HEK293T (cell line): ENCODE measurements around the gene ARG2.

Experiments used
- CTCF ChIA-PET: fragments of 350-600 bp; formaldehyde crosslinking; extraction: SDS; loops from one replicate; lab custom pipeline; 2021; ENCODE audit warnings: antibody characterized with exemption, inconsistent platforms; lab: Yijun Ruan, JAX
- POLR2A ChIA-PET: fragments of 350-600 bp; formaldehyde crosslinking; extraction: SDS; loops from one replicate; lab custom pipeline; 2020; ENCODE audit warnings: antibody characterized with exemption, inconsistent platforms; lab: Yijun Ruan, JAX
- DNase-seq: peaks from one replicate; pipeline ENCODE4 v3.0.0; 2012; ENCODE audit warnings: mixed read lengths; ENCODE audit errors: extremely low spot score
- ARNT ChIP-seq: fragments of 450-650 bp; IDR thresholded peaks from 2 replicates; pipeline ENCODE4 v1.6.1; 2017; ENCODE audit warnings: mild to moderate bottlenecking
- BHLHE40 ChIP-seq: fragments of 450-650 bp; IDR thresholded peaks from 2 replicates; pipeline ENCODE4 v1.6.1; 2016; ENCODE audit warnings: mild to moderate bottlenecking, moderate library complexity, borderline replicate concordance
- CTBP1 ChIP-seq: fragments of 450-650 bp; IDR thresholded peaks from 2 replicates; pipeline ENCODE4 v1.6.1; 2016; ENCODE audit warnings: borderline replicate concordance
- ELF4 ChIP-seq: fragments of 450-650 bp; IDR thresholded peaks from 2 replicates; pipeline ENCODE4 v1.6.1; 2017; ENCODE audit warnings: antibody characterized with exemption
- FOXA1 ChIP-seq: fragments of 450-650 bp; IDR thresholded peaks from 2 replicates; pipeline ENCODE4 v1.6.1; 2016; ENCODE audit warnings: mild to moderate bottlenecking
- FOXK2 ChIP-seq: fragments of 450-650 bp; IDR thresholded peaks from 2 replicates; pipeline ENCODE4 v1.6.1; 2016; ENCODE audit warnings: mild to moderate bottlenecking
- FOXM1 ChIP-seq: fragments of 450-650 bp; IDR thresholded peaks from 2 replicates; pipeline ENCODE4 v1.6.1; 2017; ENCODE audit warnings: mild to moderate bottlenecking, borderline replicate concordance
- HDGF ChIP-seq: fragments of 450-650 bp; IDR thresholded peaks from 2 replicates; pipeline ENCODE4 v1.6.1; 2017; ENCODE audit warnings: antibody characterized with exemption, borderline replicate concordance
- L3MBTL2 ChIP-seq: fragments of 450-650 bp; conservative IDR thresholded peaks from 2 replicates; pipeline ENCODE4 v1.6.1; 2016; ENCODE audit warnings: mild to moderate bottlenecking
- LEF1 ChIP-seq: fragments of 450-650 bp; IDR thresholded peaks from 2 replicates; pipeline ENCODE4 v1.6.1; 2017; ENCODE audit warnings: mild to moderate bottlenecking, borderline replicate concordance
- NFRKB ChIP-seq: fragments of 450-650 bp; IDR thresholded peaks from 2 replicates; pipeline ENCODE4 v1.6.1; 2016; ENCODE audit warnings: mild to moderate bottlenecking, moderate library complexity
- PKNOX1 ChIP-seq: fragments of 450-650 bp; IDR thresholded peaks from 2 replicates; pipeline ENCODE4 v1.6.1; 2016
- SP1 ChIP-seq: fragments of 450-650 bp; IDR thresholded peaks from 2 replicates; pipeline ENCODE4 v1.6.1; 2017
- SUZ12 ChIP-seq: fragments of 450-650 bp; IDR thresholded peaks from 2 replicates; pipeline ENCODE4 v1.6.1; 2016; ENCODE audit warnings: mild to moderate bottlenecking
- TARDBP ChIP-seq: fragments of 450-650 bp; IDR thresholded peaks from 2 replicates; pipeline ENCODE4 v1.6.1; 2016
- ZNF384 ChIP-seq: fragments of 450-650 bp; IDR thresholded peaks from 2 replicates; pipeline ENCODE4 v1.6.1; 2016

Gene ARG2

GRCh38 chr14:67602076-67602475 is 17.6 kb upstream of the ARG2 start:
- POLR2A ChIA-PET = no interaction called here
- CTCF ChIA-PET = no interaction called here
- DNase-seq = no peak
- TF ChIP-seq ZNF384 (no peak), ELF4 (no peak), LEF1 (no peak), SP1 (no peak), NFRKB (no peak), SUZ12 (no peak), FOXM1 (no peak), HDGF (no peak), FOXK2 (no peak), L3MBTL2 (no peak), FOXA1 (no peak)

DNA sequence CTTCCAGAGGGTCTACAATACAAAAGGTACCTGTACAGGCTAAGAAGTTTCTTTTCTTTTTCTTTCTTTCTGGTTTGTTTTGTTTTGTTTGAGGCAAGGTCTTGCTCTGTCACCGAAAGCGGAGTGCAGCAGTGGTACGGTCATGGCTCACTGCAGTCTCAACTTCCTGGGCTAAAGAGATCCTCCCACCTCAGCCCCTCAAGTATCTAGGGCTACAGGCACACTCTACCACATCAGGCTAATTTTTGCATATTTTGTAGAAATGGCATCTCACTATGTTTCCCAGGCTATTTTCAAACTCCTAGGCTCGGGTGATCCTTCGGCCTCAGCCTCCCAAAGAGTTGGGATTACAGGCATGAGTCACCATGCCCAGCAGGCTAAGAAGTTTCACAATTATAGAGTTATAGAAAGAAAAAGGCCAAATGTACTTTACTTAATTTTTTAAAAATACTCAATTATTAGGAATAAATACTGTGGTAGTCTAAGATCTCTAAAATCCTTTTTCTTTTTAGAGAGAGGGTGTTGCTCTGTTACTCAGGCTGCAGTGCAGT is 16.6 kb upstream of the ARG2 start:
- DNase-seq = no peak
- TF ChIP-seq PKNOX1 (no peak), ARNT (no peak), HDGF (no peak), L3MBTL2 (no peak), CTBP1 (no peak), ZNF384 (no peak)
- CTCF ChIA-PET = no interaction called here
- POLR2A ChIA-PET = no interaction called here

- POLR2A ChIA-PET = no interaction called here
- CTCF ChIA-PET = interaction anchor here (1.0 kb wide), 1 partner anchor 8 kb away, joined by 3 read pairs; the partner anchor contains the start of gene PIGH
- no peak for TF ChIP-seq L3MBTL2
- no peak for TF ChIP-seq PKNOX1
- no peak for TF ChIP-seq CTBP1
- TF ChIP-seq SUZ12 = no peak
- TF ChIP-seq BHLHE40 = no peak
- no peak for TF ChIP-seq SP1
- TF ChIP-seq FOXM1 = no peak
- no peak for TF ChIP-seq TARDBP
- no peak for TF ChIP-seq HDGF
- TF ChIP-seq ARNT = no peak
- TF ChIP-seq FOXK2 = no peak
- TF ChIP-seq LEF1 = no peak
- TF ChIP-seq ZNF384 = no peak
- no peak for TF ChIP-seq FOXA1
- TF ChIP-seq NFRKB = no peak
- no peak for DNase-seq
These were observed 12.1 kb upstream of the ARG2 start for GRCh38 chr14:67607646-67608045.

DNA sequence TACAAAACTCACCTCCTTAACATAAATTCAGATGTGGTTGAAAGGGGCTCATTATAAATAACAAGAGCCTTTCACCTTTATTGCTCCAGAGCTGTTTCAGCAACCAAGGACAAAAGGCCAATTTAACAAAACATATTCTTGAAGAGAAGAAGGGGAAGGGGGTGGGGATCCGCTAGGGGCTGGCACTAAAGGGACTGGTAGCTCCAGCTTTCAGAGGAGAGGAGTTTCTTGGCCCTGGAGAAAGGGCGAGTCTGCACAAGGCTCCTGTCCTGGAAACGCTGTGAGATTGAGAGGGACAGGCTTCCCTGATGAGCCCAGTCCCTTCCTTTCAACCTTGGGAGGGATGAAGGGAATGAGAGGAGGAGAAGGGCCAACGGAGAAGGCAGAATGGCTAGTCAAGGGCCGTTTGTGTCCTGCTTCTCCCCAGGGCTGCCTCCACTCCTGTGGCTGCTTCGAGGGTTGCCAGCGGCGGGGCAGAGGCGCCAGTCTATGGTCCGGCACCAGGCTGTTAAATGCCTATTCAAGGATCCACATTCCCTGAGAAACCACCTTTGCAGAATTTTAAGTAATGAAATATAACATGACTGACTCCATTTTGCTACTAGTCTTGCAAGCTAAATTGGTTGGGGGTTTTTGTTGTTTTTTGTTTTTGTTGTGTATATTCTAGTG is 9.9 kb upstream of the ARG2 start:
- DNase-seq = no peak
- ChIA-PET CTCF (no interaction called here), POLR2A (interaction anchor here (1.1 to 2.9 kb wide), 2 partner anchors 10 kb away, joined by 4 to 14 read pairs; partner anchors contain the start of genes ARG2 and PIGH)
- no peak for TF ChIP-seq HDGF
- TF ChIP-seq BHLHE40 = no peak
- no peak for TF ChIP-seq ARNT
- no peak for TF ChIP-seq FOXA1
- TF ChIP-seq FOXK2 = no peak
- no peak for TF ChIP-seq ZNF384
- no peak for TF ChIP-seq CTBP1
- no peak for TF ChIP-seq LEF1
- TF ChIP-seq SP1 = no peak
- no peak for TF ChIP-seq TARDBP
- TF ChIP-seq L3MBTL2 = no peak
- no peak for TF ChIP-seq SUZ12
- TF ChIP-seq PKNOX1 = no peak
- TF ChIP-seq FOXM1 = no peak

GRCh38 chr14:67610491-67610890 is 9.2 kb upstream of the ARG2 start:
- no peak for TF ChIP-seq NFRKB
- no peak for TF ChIP-seq ZNF384
- TF ChIP-seq SUZ12 = no peak
- no peak for TF ChIP-seq BHLHE40
- no peak for TF ChIP-seq LEF1
- TF ChIP-seq ARNT = no peak
- TF ChIP-seq FOXK2 = no peak
- TF ChIP-seq SP1 = no peak
- no peak for TF ChIP-seq ELF4
- TF ChIP-seq L3MBTL2 = no peak
- TF ChIP-seq FOXM1 = no peak
- no peak for TF ChIP-seq HDGF
- no peak for TF ChIP-seq FOXA1
- no peak for TF ChIP-seq CTBP1
- ChIA-PET POLR2A (interaction anchor here (2.9 kb wide), 1 partner anchor 11 kb away, joined by 14 read pairs; the partner anchor contains the start of gene PIGH), CTCF (no interaction called here)
- no peak for DNase-seq

DNA sequence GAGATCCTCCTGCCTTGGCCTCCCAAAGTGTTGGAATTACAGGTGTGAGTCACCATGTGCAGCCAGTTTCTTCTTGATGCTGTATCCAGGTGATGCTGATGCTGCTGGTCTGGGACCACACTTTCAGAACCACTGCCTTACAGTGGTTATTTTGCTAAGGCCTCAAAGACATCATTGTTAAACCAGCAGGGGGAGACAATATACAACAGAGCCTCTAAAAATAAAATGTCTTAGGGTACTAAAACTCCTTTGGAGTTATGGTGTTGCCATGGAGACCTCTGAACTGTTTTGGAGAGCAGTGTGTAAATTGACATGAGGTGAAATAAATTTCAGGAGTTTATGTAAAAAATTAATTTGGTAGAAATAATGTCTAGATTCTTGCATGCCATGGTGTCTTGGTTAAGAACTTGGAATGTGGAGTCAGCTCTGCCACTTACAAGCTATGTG is 1.1 kb upstream of the ARG2 start:
- ChIA-PET POLR2A (interaction anchor here (0.8 to 4.8 kb wide), 7 partner anchors 14 to 86 kb away, joined by 3 to 21 read pairs (median 6); partner anchors contain the start of genes PIGH and RDH11), CTCF (interaction anchor here (0.6 to 2.2 kb wide), 10 partner anchors 13 to 91 kb away, joined by 3 to 27 read pairs (median 4); partner anchors contain the start of gene PIGH)
- TF ChIP-seq PKNOX1 (0 out of 2 replicates have a peak, but pooled peaks have one; percentile 26), FOXA1 (no peak)
- DNase-seq = peak; percentile 49
